Measurements from ENCODE around the gene MAGI1.
"Not testable (repeated sequence)": the region's sequence is repeated elsewhere in the genome, so short reads cannot be mapped to it uniquely, and the experiment has no call there.

MAGI1 gene

GRCh38 chr3:65521032-65521431, 517.7 kb downstream of the MAGI1 start:
- Histone ChIP-seq H3K27me3 (ENCODE audit: control insufficient read depth, insufficient read depth, low read length) (no peaks in the 10 kb centered on the region), H3K4me1 (ENCODE audit: control insufficient read depth, insufficient read depth, low read length) (peaks cover 4% of the 10 kb centered on the region; the same call in 1 of the 2 replicates), H3K27ac (ENCODE audit: low read length) (no peak overlapping the region), H3K36me3 (ENCODE audit: control insufficient read depth, insufficient read depth, low read length) (no peaks in the 10 kb centered on the region), H3K4me3 (ENCODE audit: low read length) (no peak overlapping the region), H3K9me3 (ENCODE audit: control insufficient read depth, insufficient read depth, low read length) (no peaks in the 10 kb centered on the region)
- DNase-seq (ENCODE audit: low read depth, low spot score) = no peak
- no CpG with 5 or more reads among the region's 2 CpGs for WGBS (ENCODE audit: insufficient coverage, insufficient read length)

GRCh38 chr3:65516998-65517397, 521.7 kb downstream of the MAGI1 start:
- no peak overlapping the region for H3K27ac ChIP-seq (ENCODE audit: low read length)
- H3K4me1 ChIP-seq (ENCODE audit: control insufficient read depth, insufficient read depth, low read length) = peaks cover 4% of the 10 kb centered on the region; the same call in 1 of the 2 replicates
- WGBS (ENCODE audit: insufficient coverage, insufficient read length) = no CpG with 5 or more reads among the region's 5 CpGs
- no peak overlapping the region for H3K4me3 ChIP-seq (ENCODE audit: low read length)
- no peaks in the 10 kb centered on the region for H3K27me3 ChIP-seq (ENCODE audit: control insufficient read depth, insufficient read depth, low read length)
- H3K36me3 ChIP-seq (ENCODE audit: control insufficient read depth, insufficient read depth, low read length) = no peaks in the 10 kb centered on the region
- no peaks in the 10 kb centered on the region for H3K9me3 ChIP-seq (ENCODE audit: control insufficient read depth, insufficient read depth, low read length)
- no peak for DNase-seq (ENCODE audit: low read depth, low spot score)

- not testable (repeated sequence) for H3K4me1 ChIP-seq (ENCODE audit: control insufficient read depth, insufficient read depth, low read length); H3K9me3 ChIP-seq (ENCODE audit: control insufficient read depth, insufficient read depth, low read length); DNase-seq (ENCODE audit: low read depth, low spot score); H3K4me3 ChIP-seq (ENCODE audit: low read length); H3K36me3 ChIP-seq (ENCODE audit: control insufficient read depth, insufficient read depth, low read length); H3K27me3 ChIP-seq (ENCODE audit: control insufficient read depth, insufficient read depth, low read length); H3K27ac ChIP-seq (ENCODE audit: low read length)
- WGBS (ENCODE audit: insufficient coverage, insufficient read length) = no CpG with 5 or more reads among the region's 1 CpG
Observed at GRCh38 chr3:65514317-65514716, 524.4 kb downstream of the MAGI1 start.

GRCh38 chr3:65509423-65509794, 529.3 kb downstream of the MAGI1 start:
- not testable (repeated sequence) for H3K27me3 ChIP-seq (ENCODE audit: control insufficient read depth, insufficient read depth, low read length); H3K36me3 ChIP-seq (ENCODE audit: control insufficient read depth, insufficient read depth, low read length); H3K9me3 ChIP-seq (ENCODE audit: control insufficient read depth, insufficient read depth, low read length); H3K27ac ChIP-seq (ENCODE audit: low read length); H3K4me1 ChIP-seq (ENCODE audit: control insufficient read depth, insufficient read depth, low read length); DNase-seq (ENCODE audit: low read depth, low spot score)
- no CpG with 5 or more reads among the region's 24 CpGs for WGBS (ENCODE audit: insufficient coverage, insufficient read length)
- peak overlapping the region; percentile 41; the same call in 1 of the 2 replicates for H3K4me3 ChIP-seq (ENCODE audit: low read length)

GRCh38 chr3:65508750-65509422, 529.8 kb downstream of the MAGI1 start:
- no CpG with 5 or more reads among the region's 9 CpGs for whole genome bisulfite sequencing (ENCODE audit: insufficient coverage, insufficient read length)
- Histone ChIP-seq H3K27me3 (ENCODE audit: control insufficient read depth, insufficient read depth, low read length) (no peaks in the 10 kb centered on the region), H3K36me3 (ENCODE audit: control insufficient read depth, insufficient read depth, low read length) (no peaks in the 10 kb centered on the region), H3K4me3 (ENCODE audit: low read length) (peak overlapping the region; percentile 41; the same call in 1 of the 2 replicates), H3K27ac (ENCODE audit: low read length) (no peak overlapping the region), H3K4me1 (ENCODE audit: control insufficient read depth, insufficient read depth, low read length) (peaks cover 2% of the 10 kb centered on the region; the same call in 1 of the 2 replicates), H3K9me3 (ENCODE audit: control insufficient read depth, insufficient read depth, low read length) (no peaks in the 10 kb centered on the region)
- no peak for DNase-seq (ENCODE audit: low read depth, low spot score)

- no peak for DNase-seq (ENCODE audit: low read depth, low spot score)
- peaks cover 3% of the 10 kb centered on the region; the same call in 1 of the 2 replicates for H3K4me1 ChIP-seq (ENCODE audit: control insufficient read depth, insufficient read depth, low read length)
- WGBS (ENCODE audit: insufficient coverage, insufficient read length) = 100% methylated on average over 1 of the region's 3 CpGs
- H3K4me3 ChIP-seq (ENCODE audit: low read length) = no peak overlapping the region
- H3K36me3 ChIP-seq (ENCODE audit: control insufficient read depth, insufficient read depth, low read length) = no peaks in the 10 kb centered on the region
- H3K27ac ChIP-seq (ENCODE audit: low read length) = no peak overlapping the region
- H3K27me3 ChIP-seq (ENCODE audit: control insufficient read depth, insufficient read depth, low read length) = no peaks in the 10 kb centered on the region
- no peaks in the 10 kb centered on the region for H3K9me3 ChIP-seq (ENCODE audit: control insufficient read depth, insufficient read depth, low read length)
Observed at GRCh38 chr3:65507437-65507836, 531.3 kb downstream of the MAGI1 start.

- Histone ChIP-seq H3K4me1 (ENCODE audit: control insufficient read depth, insufficient read depth, low read length) (peaks cover 3% of the 10 kb centered on the region; the same call in 1 of the 2 replicates), H3K27me3 (ENCODE audit: control insufficient read depth, insufficient read depth, low read length) (no peaks in the 10 kb centered on the region), H3K4me3 (ENCODE audit: low read length) (no peak overlapping the region), H3K9me3 (ENCODE audit: control insufficient read depth, insufficient read depth, low read length) (no peaks in the 10 kb centered on the region), H3K36me3 (ENCODE audit: control insufficient read depth, insufficient read depth, low read length) (no peaks in the 10 kb centered on the region), H3K27ac (ENCODE audit: low read length) (no peak overlapping the region)
- no CpG with 5 or more reads among the region's 1 CpG for WGBS (ENCODE audit: insufficient coverage, insufficient read length)
- DNase-seq (ENCODE audit: low read depth, low spot score) = no peak
Observed at GRCh38 chr3:65503776-65504175, 534.9 kb downstream of the MAGI1 start.

- Histone ChIP-seq H3K27ac (ENCODE audit: low read length) (no peak overlapping the region), H3K9me3 (ENCODE audit: control insufficient read depth, insufficient read depth, low read length) (no peaks in the 10 kb centered on the region), H3K4me1 (ENCODE audit: control insufficient read depth, insufficient read depth, low read length) (peaks cover 4% of the 10 kb centered on the region; the same call in 1 of the 2 replicates), H3K27me3 (ENCODE audit: control insufficient read depth, insufficient read depth, low read length) (no peaks in the 10 kb centered on the region), H3K4me3 (ENCODE audit: low read length) (no peak overlapping the region), H3K36me3 (ENCODE audit: control insufficient read depth, insufficient read depth, low read length) (no peaks in the 10 kb centered on the region)
- WGBS (ENCODE audit: insufficient coverage, insufficient read length) = no CpG with 5 or more reads among the region's 2 CpGs
- DNase-seq (ENCODE audit: low read depth, low spot score) = no peak
Observed at GRCh38 chr3:65502526-65502925, 536.2 kb downstream of the MAGI1 start.

GRCh38 chr3:65500398-65501306, 538.1 kb downstream of the MAGI1 start:
- H3K27me3 ChIP-seq (ENCODE audit: control insufficient read depth, insufficient read depth, low read length) = no peaks in the 10 kb centered on the region
- no peaks in the 10 kb centered on the region for H3K36me3 ChIP-seq (ENCODE audit: control insufficient read depth, insufficient read depth, low read length)
- no peak for DNase-seq (ENCODE audit: low read depth, low spot score)
- H3K4me3 ChIP-seq (ENCODE audit: low read length) = no peak overlapping the region
- WGBS (ENCODE audit: insufficient coverage, insufficient read length) = no CpG with 5 or more reads among the region's 6 CpGs
- no peaks in the 10 kb centered on the region; the same call in 1 of the 2 replicates for H3K9me3 ChIP-seq (ENCODE audit: control insufficient read depth, insufficient read depth, low read length)
- H3K4me1 ChIP-seq (ENCODE audit: control insufficient read depth, insufficient read depth, low read length) = peaks cover 4% of the 10 kb centered on the region; the same call in 1 of the 2 replicates
- H3K27ac ChIP-seq (ENCODE audit: low read length) = no peak overlapping the region

GRCh38 chr3:65497846-65498245, 540.9 kb downstream of the MAGI1 start:
- no CpG with 5 or more reads among the region's 8 CpGs for WGBS (ENCODE audit: insufficient coverage, insufficient read length)
- no peak for DNase-seq (ENCODE audit: low read depth, low spot score)

More at GRCh38 chr3:65497846-65498245, 540.9 kb downstream of the MAGI1 start:
- no peaks in the 10 kb centered on the region; the same call in 1 of the 2 replicates for H3K9me3 ChIP-seq (ENCODE audit: control insufficient read depth, insufficient read depth, low read length)
- H3K36me3 ChIP-seq (ENCODE audit: control insufficient read depth, insufficient read depth, low read length) = no peaks in the 10 kb centered on the region
- H3K4me3 ChIP-seq (ENCODE audit: low read length) = peak overlapping the region; percentile 2; the same call in 1 of the 2 replicates
- peaks cover 4% of the 10 kb centered on the region; the same call in 1 of the 2 replicates for H3K4me1 ChIP-seq (ENCODE audit: control insufficient read depth, insufficient read depth, low read length)
- no peak overlapping the region for H3K27ac ChIP-seq (ENCODE audit: low read length)
- H3K27me3 ChIP-seq (ENCODE audit: control insufficient read depth, insufficient read depth, low read length) = no peaks in the 10 kb centered on the region

Data from iPS DF 6.9 (cell line).